NB4 (cell line): ENCODE data around the gene GALNS.
A peak's percentile ranks its signal among the peaks of the same experiment; 100 is the strongest.
"Not testable (repeated sequence)": the region's sequence is repeated elsewhere in the genome, so short reads cannot be mapped to it uniquely, and the experiment has no call there.

Source experiments
- DNase-seq: peaks from one replicate; pipeline ENCODE4 v3.0.0; 2010; ENCODE audit warnings: low read depth
- H3K4me3 ChIP-seq: one replicate; pipeline ENCODE4 v1.5.1; 2011; ENCODE audit warnings: mild to moderate bottlenecking, low read depth, low read length, moderate library complexity
- CTCF ChIP-seq: IDR thresholded peaks from one replicate; pipeline ENCODE4 v1.5.1; 2012; ENCODE audit warnings: low read depth, low read length
- MAX ChIP-seq: IDR thresholded peaks from 2 replicates; pipeline ENCODE4 v1.6.1; 2011; ENCODE audit warnings: low read depth, low read length
- MYC ChIP-seq: IDR thresholded peaks from 2 replicates; pipeline ENCODE4 v1.6.1; 2011; ENCODE audit warnings: low read depth, low read length
- POLR2A ChIP-seq: IDR thresholded peaks from 2 replicates; pipeline ENCODE4 v1.6.1; 2011; ENCODE audit warnings: mild to moderate bottlenecking; ENCODE audit not compliant: insufficient read length; ENCODE audit errors: extremely low read depth

Gene GALNS

GRCh38 chr16:88772871-88773811, 83.6 kb downstream of the GALNS start:
- DNase-seq, result no peak
- H3K4me3 ChIP-seq, result no peak overlapping the region
- TF ChIP-seq MAX (no peak), CTCF (no peak), POLR2A (no peak), MYC (no peak)

- DNase-seq, H3K4me3 ChIP-seq: not testable (repeated sequence)
These were observed 85.0 kb downstream of the GALNS start for GRCh38 chr16:88771781-88772180.

- no peak overlapping the region for H3K4me3 ChIP-seq
- DNase-seq, result no peak
These were observed 85.4 kb downstream of the GALNS start for GRCh38 chr16:88771294-88771772.

GRCh38 chr16:88770461-88771293, 86.1 kb downstream of the GALNS start:
- TF ChIP-seq CTCF, result no peak
- TF ChIP-seq MYC, result peak; percentile 90
- TF ChIP-seq POLR2A, result peak; percentile 36
- peak; percentile 91 for TF ChIP-seq MAX
- H3K4me3 ChIP-seq, result peak overlapping the region; percentile 46
- peak; percentile 99 for DNase-seq

More at GRCh38 chr16:88771294-88771772, 85.4 kb downstream of the GALNS start:
- TF ChIP-seq MAX (no peak), CTCF (no peak)

GRCh38 chr16:88769617-88770460, 86.9 kb downstream of the GALNS start:
- peak overlapping the region; percentile 46 for H3K4me3 ChIP-seq
- peak; percentile 94 for DNase-seq
- TF ChIP-seq MAX (peak; percentile 30; the same call in 1 of the 2 replicates), MYC (peak; percentile 24; the same call in 1 of the 2 replicates), POLR2A (no peak)

GRCh38 chr16:88768071-88768783, 88.5 kb downstream of the GALNS start:
- DNase-seq, result no peak
- no peak overlapping the region for H3K4me3 ChIP-seq
- TF ChIP-seq MYC, result no peak
- no peak for TF ChIP-seq CTCF
- TF ChIP-seq POLR2A, result no peak
- TF ChIP-seq MAX, result no peak
